Skeletal muscle tissue (tissue), 4 donors: ENCODE measurements around the gene IL1RAPL1. TPM values are rescaled to one million over a fixed set of nuclear protein-coding genes. Genes with fewer than 3 reads are reported as not detected.
"Not testable (repeated sequence)": the region's sequence is repeated elsewhere in the genome, so short reads cannot be mapped to it uniquely, and the experiment has no call there.

ENCODE experiments used
- H3K27ac ChIP-seq: one replicate; pipeline ENCODE4 v1.7.0; 2013; ENCODE audit warnings: mild to moderate bottlenecking, low read depth, low read length, inconsistent platforms
- H3K27me3 ChIP-seq, 3 donors: one replicate each; pipeline ENCODE4 v1.7.0; 2013; ENCODE audit warnings: low read length in 3 of 3; ENCODE audit not compliant: control insufficient read depth in 3 of 3, insufficient read depth in 3 of 3
- H3K36me3 ChIP-seq, 3 donors: one replicate each; pipeline ENCODE4 v1.7.0; 2013; ENCODE audit warnings: low read length in 3 of 3; ENCODE audit not compliant: control insufficient read depth in 3 of 3, insufficient read depth in 3 of 3
- H3K4me1 ChIP-seq, 3 donors: one replicate each; pipeline ENCODE4 v1.7.0; 2013; ENCODE audit warnings: low read length in 3 of 3, mild to moderate bottlenecking in 3 of 3; ENCODE audit not compliant: control insufficient read depth in 3 of 3, insufficient read depth in 3 of 3
- H3K4me3 ChIP-seq, 3 donors: one replicate each; pipeline ENCODE4 v1.7.0; 2013; ENCODE audit warnings: low read length in 3 of 3
- H3K9ac ChIP-seq, 3 donors: one replicate each; pipeline ENCODE4 v1.7.0; 2013; ENCODE audit warnings: low read length in 3 of 3, mild to moderate bottlenecking in 3 of 3, moderate library complexity in 2 of 3, low read depth in 1 of 3
- H3K9me3 ChIP-seq, 3 donors: one replicate each; pipeline ENCODE4 v1.7.0; 2013; ENCODE audit warnings: low read length in 3 of 3; ENCODE audit not compliant: control insufficient read depth in 3 of 3
- total RNA-seq: library from RNA; depleted of rRNA; stranded (reverse); fragments of >200 nt; gene quantifications from one replicate; pipeline ENCODE4 v1.2.3, GENCODE V29; 2014
- donor health status: Osteomylitis.

The IL1RAPL1 gene
- total RNA-seq, 1 donor from 2014 or later = 3.7 TPM

DNA sequence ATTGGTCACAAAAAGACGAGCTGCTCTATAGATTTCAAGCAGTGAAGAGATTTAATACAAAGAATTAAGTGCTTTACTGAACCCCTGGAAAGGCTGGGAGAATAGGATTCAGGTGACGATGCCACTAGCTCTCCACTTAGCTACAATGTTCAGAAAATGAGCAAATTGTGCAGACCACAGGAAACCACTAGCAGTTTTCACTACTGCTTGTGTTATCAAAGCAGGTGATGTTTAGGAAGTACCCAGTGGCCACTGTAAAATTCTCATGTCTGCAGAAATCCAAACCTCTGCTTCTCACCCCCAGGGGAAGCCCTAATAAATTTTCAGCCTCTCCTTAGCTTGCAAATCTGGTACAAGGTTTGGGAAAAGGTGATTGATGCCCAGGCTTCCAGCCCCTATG, 165.1 kb downstream of the IL1RAPL1 start:
- Histone ChIP-seq H3K9me3 (no peaks in the 10 kb centered on the region), H3K36me3 (no peaks in the 10 kb centered on the region), H3K4me1 (no peaks in the 10 kb centered on the region), H3K4me3 (no peak overlapping the region), H3K9ac (no peak overlapping the region), H3K27ac (no peak overlapping the region), H3K27me3 (no peaks in the 10 kb centered on the region)

GRCh38 chrX:28756175-28756574, 168.9 kb downstream of the IL1RAPL1 start:
- no peak overlapping the region for H3K27ac ChIP-seq

GRCh38 chrX:28756647-28757046, 169.4 kb downstream of the IL1RAPL1 start:
- Histone ChIP-seq H3K27me3 (no peaks in the 10 kb centered on the region), H3K9me3 (no peaks in the 10 kb centered on the region), H3K4me1 (no peaks in the 10 kb centered on the region), H3K4me3 (no peak overlapping the region), H3K9ac (no peak overlapping the region), H3K36me3 (no peaks in the 10 kb centered on the region), H3K27ac (no peak overlapping the region)

More at GRCh38 chrX:28756175-28756574, 168.9 kb downstream of the IL1RAPL1 start:
- Histone ChIP-seq H3K4me1 (no peaks in the 10 kb centered on the region), H3K9me3 (no peaks in the 10 kb centered on the region), H3K27me3 (no peaks in the 10 kb centered on the region), H3K4me3 (no peak overlapping the region), H3K9ac (no peak overlapping the region), H3K36me3 (no peaks in the 10 kb centered on the region)

- no peak overlapping the region for H3K27ac ChIP-seq
- no peaks in the 10 kb centered on the region for H3K27me3 ChIP-seq
- no peaks in the 10 kb centered on the region for H3K36me3 ChIP-seq
- no peak overlapping the region for H3K4me3 ChIP-seq
- H3K9me3 ChIP-seq = no peaks in the 10 kb centered on the region
- H3K4me1 ChIP-seq = no peaks in the 10 kb centered on the region
- no peak overlapping the region for H3K9ac ChIP-seq
Measured at GRCh38 chrX:28757290-28757689, 170.0 kb downstream of the IL1RAPL1 start.

- H3K27ac ChIP-seq, H3K9me3 ChIP-seq, H3K4me3 ChIP-seq, H3K9ac ChIP-seq, H3K4me1 ChIP-seq, H3K36me3 ChIP-seq, H3K27me3 ChIP-seq: not testable (repeated sequence)
Measured at GRCh38 chrX:28766561-28766960, 179.3 kb downstream of the IL1RAPL1 start.

DNA sequence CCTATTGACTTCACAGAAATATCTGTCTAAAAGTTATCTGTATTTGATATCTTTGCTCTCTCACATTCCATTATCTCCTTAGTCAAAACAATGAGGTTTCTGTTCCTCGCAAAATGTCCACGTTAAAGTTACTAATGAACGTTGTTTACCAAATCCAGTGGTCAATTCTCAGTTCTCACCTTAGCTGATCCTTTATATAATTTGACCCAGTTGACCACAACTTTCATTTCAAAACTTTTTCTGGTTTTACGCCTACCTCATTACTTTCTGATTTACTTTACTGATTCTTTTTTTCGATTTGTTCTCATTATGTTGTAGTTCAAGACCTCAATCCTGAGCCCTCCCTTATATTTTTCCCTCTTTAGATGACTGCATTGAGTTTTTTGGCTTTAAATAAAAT, 186.6 kb downstream of the IL1RAPL1 start:
- no peak overlapping the region for H3K27ac ChIP-seq
- H3K4me3 ChIP-seq = no peak overlapping the region
- H3K27me3 ChIP-seq = no peaks in the 10 kb centered on the region
- H3K4me1 ChIP-seq = no peaks in the 10 kb centered on the region
- no peaks in the 10 kb centered on the region for H3K36me3 ChIP-seq
- no peaks in the 10 kb centered on the region for H3K9me3 ChIP-seq
- no peak overlapping the region for H3K9ac ChIP-seq

- Histone ChIP-seq H3K4me1 (no peaks in the 10 kb centered on the region), H3K4me3 (no peak overlapping the region), H3K27ac (no peak overlapping the region), H3K9ac (no peak overlapping the region), H3K36me3 (no peaks in the 10 kb centered on the region), H3K9me3 (no peaks in the 10 kb centered on the region), H3K27me3 (no peaks in the 10 kb centered on the region)
Measured at GRCh38 chrX:28787206-28787605, 200.0 kb downstream of the IL1RAPL1 start.

DNA sequence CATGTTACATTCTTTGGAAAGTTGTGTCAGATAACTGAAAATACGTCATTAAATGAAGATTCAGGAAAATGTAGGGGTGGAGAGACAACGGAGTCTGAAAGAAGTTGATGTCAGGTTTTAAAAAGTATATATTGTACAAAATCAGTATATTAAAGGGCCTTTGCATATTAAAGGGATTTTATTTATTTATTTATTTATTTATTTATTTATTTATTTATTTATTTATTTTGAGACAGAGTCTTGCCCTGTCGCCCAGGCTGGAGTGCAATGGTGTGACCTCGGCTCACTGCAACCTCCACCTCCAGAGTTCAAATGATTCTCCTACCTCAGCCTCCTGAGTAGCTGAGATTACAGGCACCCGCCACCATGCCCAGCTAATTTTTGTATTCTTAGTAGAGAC, 213.4 kb downstream of the IL1RAPL1 start:
- H3K9me3 ChIP-seq, H3K4me3 ChIP-seq, H3K36me3 ChIP-seq, H3K27ac ChIP-seq, H3K9ac ChIP-seq, H3K27me3 ChIP-seq, H3K4me1 ChIP-seq: not testable (repeated sequence)

GRCh38 chrX:28802625-28803024, 215.4 kb downstream of the IL1RAPL1 start:
- H3K9ac ChIP-seq = no peak overlapping the region
- H3K4me3 ChIP-seq = no peak overlapping the region
- no peak overlapping the region for H3K27ac ChIP-seq
- no peaks in the 10 kb centered on the region for H3K36me3 ChIP-seq
- H3K9me3 ChIP-seq = no peaks in the 10 kb centered on the region
- no peaks in the 10 kb centered on the region for H3K27me3 ChIP-seq
- no peaks in the 10 kb centered on the region for H3K4me1 ChIP-seq

- Histone ChIP-seq H3K9ac (no peak overlapping the region), H3K4me3 (no peak overlapping the region), H3K36me3 (no peaks in the 10 kb centered on the region), H3K9me3 (no peaks in the 10 kb centered on the region), H3K27ac (no peak overlapping the region), H3K27me3 (no peaks in the 10 kb centered on the region), H3K4me1 (no peaks in the 10 kb centered on the region)
Measured at GRCh38 chrX:28835991-28836390, 248.7 kb downstream of the IL1RAPL1 start.

GRCh38 chrX:28843817-28844216, 256.6 kb downstream of the IL1RAPL1 start:
- no peak overlapping the region for H3K27ac ChIP-seq
- no peak overlapping the region for H3K4me3 ChIP-seq
- no peaks in the 10 kb centered on the region for H3K36me3 ChIP-seq
- H3K27me3 ChIP-seq = no peaks in the 10 kb centered on the region
- no peaks in the 10 kb centered on the region for H3K9me3 ChIP-seq
- H3K9ac ChIP-seq = no peak overlapping the region
- no peaks in the 10 kb centered on the region for H3K4me1 ChIP-seq
